Subcutaneous abdominal adipose tissue (tissue), 5 donors: ENCODE data around the gene CENPB.
A peak's percentile ranks its signal among the peaks of the same experiment; 100 is the strongest.

Experiments
- H3K27ac ChIP-seq: one replicate; pipeline ENCODE4 v1.7.0; 2013; ENCODE audit warnings: low read depth, mild to moderate bottlenecking, inconsistent platforms, low read length, moderate library complexity
- H3K27me3 ChIP-seq, 5 donors: one replicate each; pipeline ENCODE4 v1.7.0; 2013; ENCODE audit warnings: low read length in 5 of 5, inconsistent platforms in 1 of 5; ENCODE audit not compliant: control insufficient read depth in 5 of 5, insufficient read depth in 4 of 5
- H3K36me3 ChIP-seq, 5 donors: one replicate each; pipeline ENCODE4 v1.7.0; 2013; ENCODE audit warnings: low read length in 5 of 5; ENCODE audit not compliant: control insufficient read depth in 5 of 5, insufficient read depth in 5 of 5
- H3K4me1 ChIP-seq, 5 donors: one replicate each; pipeline ENCODE4 v1.7.0; 2013; ENCODE audit warnings: low read length in 5 of 5, mild to moderate bottlenecking in 3 of 5, moderate library complexity in 1 of 5; ENCODE audit not compliant: control insufficient read depth in 5 of 5, insufficient read depth in 5 of 5
- H3K4me3 ChIP-seq, 5 donors: one replicate each; pipeline ENCODE4 v1.7.0; 2013; ENCODE audit warnings: low read length in 5 of 5, low read depth in 1 of 5
- H3K9ac ChIP-seq, 5 donors: one replicate each; pipeline ENCODE4 v1.7.0; 2013; ENCODE audit warnings: low read length in 5 of 5, mild to moderate bottlenecking in 4 of 5, moderate library complexity in 3 of 5
- H3K9me3 ChIP-seq, 5 donors: one replicate each; pipeline ENCODE4 v1.7.0; 2013; ENCODE audit warnings: low read length in 5 of 5; ENCODE audit not compliant: control insufficient read depth in 5 of 5
- donor health status: healthy.
- donor health status: healthy.
- donor health status: healthy.
- donor health status: healthy.
- donor health status: healthy.

Gene CENPB

DNA sequence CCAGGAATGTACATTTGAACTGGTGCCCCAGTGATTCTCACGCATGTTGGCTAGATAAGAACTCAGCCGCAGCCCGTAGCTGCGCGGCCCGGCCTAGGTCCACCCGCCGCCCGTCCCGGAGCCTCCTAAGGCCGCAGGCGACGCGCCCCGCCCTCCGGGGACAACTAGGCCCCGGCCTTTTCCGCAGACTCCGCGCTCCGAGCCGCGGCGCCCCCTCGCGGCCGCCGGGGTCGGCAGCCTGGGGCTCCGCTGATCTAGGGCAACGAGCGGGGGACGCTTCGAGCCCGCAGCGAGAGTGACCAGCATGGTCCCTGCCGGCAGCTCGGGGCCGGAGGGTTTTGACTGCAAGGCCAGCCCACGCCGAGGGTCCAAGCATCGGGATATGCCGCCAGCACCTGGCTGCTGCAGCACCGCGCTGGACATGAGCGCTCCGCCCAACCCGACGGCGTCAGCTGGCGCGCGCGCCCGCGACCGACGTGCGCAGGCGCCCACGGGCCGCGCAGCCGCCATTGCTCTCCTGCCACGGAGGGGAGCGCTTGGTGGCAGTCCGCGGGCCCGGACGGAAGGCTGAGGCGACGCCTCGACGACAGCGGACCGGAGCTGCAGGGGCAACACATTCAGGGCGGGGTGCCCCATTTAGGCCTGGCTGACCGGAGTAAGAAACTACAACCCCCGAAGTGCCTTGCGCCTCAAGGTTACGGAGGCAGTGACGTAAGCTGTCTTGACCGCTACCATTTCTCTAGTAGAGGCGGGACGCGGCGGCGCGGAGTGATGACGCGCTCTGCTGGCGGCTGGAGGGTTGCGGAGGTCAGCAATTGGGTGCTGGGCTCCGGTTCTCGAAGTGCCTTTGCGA lies 33.7 kb upstream of the CENPB start, which contains the start of gene AP5S1:
Gene AP5S1 (plus strand): TSS at position 500 of the 853 bp plus-strand sequence. CDS start 1,571 bp downstream, outside the sequence.
- H3K9ac ChIP-seq: peak within 1 kb of the TSS; percentile 68 to 96 (median 89)
- no peaks in the 10 kb centered on the region for H3K9me3 ChIP-seq
- H3K27me3 ChIP-seq: no peaks in the 10 kb centered on the region
- peak within 1 kb of the TSS; percentile 95 for H3K27ac ChIP-seq
- H3K4me1 ChIP-seq: peaks cover 4 to 29% (median 28%) of the 10 kb centered on the region in 5 donors
- H3K4me3 ChIP-seq: peak within 1 kb of the TSS; percentile 71 to 84 (median 84)
- H3K36me3 ChIP-seq: peaks cover 4 to 35% (median 26%) of the 10 kb centered on the region in 5 donors

DNA sequence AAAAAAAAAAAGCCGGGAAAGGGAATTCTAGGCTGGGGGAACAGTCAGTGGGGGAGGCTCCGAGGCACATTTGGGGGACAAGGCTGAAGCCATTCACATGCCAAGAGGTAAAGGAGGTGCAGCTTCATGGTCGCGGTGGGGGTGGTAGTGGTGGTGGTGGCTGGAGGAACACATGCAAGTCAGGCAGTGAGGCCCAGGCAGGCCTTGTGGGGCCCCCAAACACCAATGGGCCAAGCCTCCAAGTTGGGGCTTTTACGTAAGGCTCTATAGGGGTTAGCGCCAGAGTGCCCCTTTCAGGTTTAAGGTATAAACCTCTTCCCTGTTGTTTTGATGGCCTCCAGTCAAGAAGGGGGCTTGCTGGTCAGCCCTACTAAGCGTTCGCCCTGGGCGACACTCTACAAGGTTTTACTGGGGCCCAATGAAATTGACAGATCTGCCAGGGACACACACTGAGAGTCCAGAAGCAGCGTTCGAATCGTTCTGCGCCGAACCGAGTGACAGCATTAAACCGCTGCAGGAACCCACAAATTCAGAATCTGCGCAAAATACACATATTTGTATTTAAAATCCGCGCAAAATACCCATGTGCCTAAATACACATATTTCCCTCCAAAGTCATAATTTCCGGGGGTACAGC lies 33.0 kb upstream of the CENPB start:
- Histone ChIP-seq H3K9ac (peak overlapping the region; percentile 68 to 96 (median 89)), H3K27me3 (no peaks in the 10 kb centered on the region), H3K36me3 (peaks cover 4 to 27% (median 23%) of the 10 kb centered on the region in 5 donors), H3K4me1 (peaks cover 4 to 29% (median 28%) of the 10 kb centered on the region in 5 donors), H3K27ac (peak overlapping the region; percentile 95), H3K4me3 (peak overlapping the region; percentile 26 to 84 (median 76)), H3K9me3 (no peaks in the 10 kb centered on the region)

DNA sequence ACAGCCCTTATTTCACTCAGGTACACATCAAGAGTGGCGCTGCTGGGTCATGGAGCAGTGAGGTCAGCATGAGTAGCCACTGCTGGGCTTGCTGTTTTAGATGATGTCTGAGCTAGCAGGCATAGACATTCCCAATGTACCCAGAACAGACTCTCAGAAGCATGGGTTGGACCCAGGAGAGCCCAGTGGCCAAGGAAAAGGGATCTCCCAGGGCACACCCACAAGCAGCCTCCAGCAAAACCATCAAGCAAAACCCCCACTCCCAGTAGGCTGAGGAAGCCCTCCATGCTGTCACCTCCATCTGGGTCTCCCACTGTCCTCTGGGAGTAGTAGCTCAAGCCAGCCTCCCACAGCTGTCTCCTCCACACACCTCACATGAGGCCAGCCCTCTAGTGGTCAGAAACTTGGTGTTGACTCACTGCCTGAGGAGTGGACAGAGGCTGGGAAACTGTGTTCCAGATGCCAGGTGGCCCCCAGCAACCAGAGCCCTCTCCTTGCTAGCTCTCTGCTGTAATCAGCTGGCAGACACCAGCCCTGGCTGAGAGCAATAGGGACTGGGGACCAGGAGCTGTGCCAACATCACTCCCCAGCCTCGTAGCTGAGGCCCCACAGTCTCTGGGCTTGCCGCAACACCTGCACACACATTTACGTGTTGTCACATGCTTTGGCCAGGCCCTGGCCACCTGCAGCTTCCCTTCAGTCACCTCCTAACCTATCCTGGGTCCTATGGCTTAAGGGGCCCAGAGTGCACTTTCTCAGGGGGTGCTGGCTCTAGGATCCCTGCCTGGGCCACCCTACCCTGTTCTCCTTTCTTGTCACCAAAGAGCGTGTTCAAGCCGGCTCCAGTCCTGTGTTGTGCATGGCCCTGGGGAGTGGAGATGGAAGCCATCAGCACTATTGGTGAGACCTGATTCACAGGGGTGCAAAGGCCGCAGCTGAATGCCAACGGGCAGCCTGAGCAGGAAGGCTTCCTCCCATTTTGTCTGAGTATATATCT lies 31.9 kb upstream of the CENPB start:
- peak overlapping the region; percentile 2 for H3K27ac ChIP-seq
- peaks cover 4 to 30% (median 28%) of the 10 kb centered on the region in 5 donors for H3K4me1 ChIP-seq
- H3K9ac ChIP-seq: no peak overlapping the region

DNA sequence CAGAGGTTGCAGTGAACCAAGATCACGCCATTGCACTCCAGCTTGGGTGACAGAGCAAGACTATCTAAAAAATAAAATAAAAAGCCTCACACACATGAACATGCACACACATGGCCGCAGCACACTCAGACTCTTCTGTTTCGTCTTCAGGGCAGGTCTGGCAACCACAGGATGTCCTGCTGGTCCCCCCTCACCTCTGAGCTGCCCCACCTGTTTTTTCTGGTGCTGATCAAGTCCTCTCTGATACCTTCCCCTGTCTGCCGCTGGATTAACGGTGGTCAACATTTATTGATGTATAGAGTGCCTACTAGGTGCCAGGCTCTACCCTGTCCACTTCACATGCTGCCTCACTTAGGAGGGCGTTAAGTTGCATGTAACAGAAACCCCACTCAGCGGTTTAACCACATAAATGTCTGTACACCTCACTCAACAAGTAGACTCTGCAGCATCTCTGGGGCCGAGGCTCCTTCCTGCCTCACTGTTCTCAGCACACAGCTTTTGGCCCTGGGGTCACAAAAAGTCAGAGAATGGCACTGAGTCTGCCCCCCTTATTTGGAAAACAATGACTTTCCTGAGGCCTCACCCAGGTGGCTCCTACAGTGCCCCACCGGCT lies 29.3 kb upstream of the CENPB start:
- H3K27ac ChIP-seq: no peak overlapping the region

More for the DNA sequence above, 31.9 kb upstream of the CENPB start:
- Histone ChIP-seq H3K27me3 (no peaks in the 10 kb centered on the region), H3K9me3 (no peaks in the 10 kb centered on the region), H3K4me3 (no peak overlapping the region), H3K36me3 (peaks cover 4 to 16% (median 12%) of the 10 kb centered on the region in 5 donors)

DNA sequence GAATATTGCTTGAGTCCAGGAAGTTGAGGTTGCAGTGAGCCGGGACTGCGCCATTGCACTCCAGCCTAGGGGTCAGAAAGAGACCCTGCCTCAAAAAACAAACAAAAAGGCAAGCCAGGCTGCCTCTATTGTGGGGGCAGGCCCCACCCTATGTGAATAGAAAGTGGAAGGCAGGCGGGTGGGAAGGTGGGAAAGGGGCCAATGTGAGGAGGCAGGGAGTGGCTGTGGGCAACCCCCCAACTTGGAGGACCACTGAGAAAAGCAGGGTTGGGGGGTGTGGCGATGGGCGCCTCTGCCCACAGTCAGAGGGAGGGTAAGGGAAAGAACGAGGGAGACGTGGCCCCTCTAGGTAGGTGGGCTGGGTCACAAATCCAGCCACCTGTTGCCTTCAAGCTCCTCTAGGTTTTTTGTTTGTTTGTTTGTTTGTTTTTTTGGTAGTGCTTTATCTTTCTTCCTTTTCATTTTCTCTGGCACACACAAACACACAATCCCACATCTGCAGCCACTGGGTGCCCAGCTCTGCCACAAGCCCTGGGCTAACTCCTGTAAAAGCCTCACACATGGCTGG lies 28.5 kb upstream of the CENPB start:
- peaks cover 15 to 51% (median 49%) of the 10 kb centered on the region in 5 donors for H3K4me1 ChIP-seq
- no peak overlapping the region for H3K27ac ChIP-seq
- peaks cover 0 to 3% (median 0%) of the 10 kb centered on the region in 5 donors for H3K27me3 ChIP-seq
- no peaks in the 10 kb centered on the region for H3K9me3 ChIP-seq
- H3K36me3 ChIP-seq: no peaks in the 10 kb centered on the region
- H3K9ac ChIP-seq: no peak overlapping the region
- H3K4me3 ChIP-seq: no peak overlapping the region

More for the DNA sequence above, 29.3 kb upstream of the CENPB start:
- Histone ChIP-seq H3K27me3 (peaks cover 0 to 3% (median 0%) of the 10 kb centered on the region in 5 donors), H3K9me3 (no peaks in the 10 kb centered on the region), H3K4me3 (no peak overlapping the region), H3K9ac (no peak overlapping the region), H3K36me3 (no peaks in the 10 kb centered on the region), H3K4me1 (peaks cover 12 to 45% (median 42%) of the 10 kb centered on the region in 5 donors)

DNA sequence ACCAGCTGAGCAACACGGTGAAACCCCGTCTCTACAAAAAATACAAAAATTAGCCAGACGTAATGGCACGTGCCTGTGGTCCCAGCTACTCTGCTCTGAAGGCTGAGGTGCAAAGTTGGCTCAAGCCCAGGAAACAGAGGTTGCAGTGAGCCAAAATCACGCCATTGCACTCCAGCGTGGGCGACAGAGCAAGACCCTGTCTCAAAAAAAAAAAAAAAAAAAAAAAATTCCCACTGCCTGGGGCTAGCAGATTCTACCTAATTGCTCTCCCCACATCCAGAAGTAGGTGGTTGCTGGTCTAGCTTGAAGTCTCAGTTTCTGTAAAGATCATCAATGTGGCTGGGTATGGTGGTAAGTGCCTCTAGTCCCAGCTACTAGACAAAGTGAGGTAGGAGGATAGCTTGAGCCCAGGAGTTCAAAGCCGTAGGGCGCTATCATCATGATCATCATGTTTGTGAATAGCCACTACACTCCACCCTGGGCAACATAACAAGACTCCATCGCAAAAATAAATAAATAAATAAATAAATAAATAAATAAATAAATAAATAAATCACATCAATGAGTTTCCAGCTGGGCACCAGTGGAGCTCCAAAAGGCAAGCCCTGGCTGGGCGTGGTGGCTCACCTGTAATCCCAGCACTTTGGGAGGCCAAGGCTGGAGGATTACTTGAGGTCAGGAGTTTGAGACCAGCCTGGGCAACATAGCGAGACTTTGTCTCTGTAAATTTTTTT lies 27.5 kb upstream of the CENPB start:
- Histone ChIP-seq H3K9ac (no peak overlapping the region), H3K27me3 (peaks cover 0 to 3% (median 0%) of the 10 kb centered on the region in 5 donors), H3K9me3 (no peaks in the 10 kb centered on the region), H3K27ac (no peak overlapping the region), H3K4me3 (no peak overlapping the region), H3K36me3 (no peaks in the 10 kb centered on the region), H3K4me1 (peaks cover 15 to 46% (median 42%) of the 10 kb centered on the region in 5 donors)

DNA sequence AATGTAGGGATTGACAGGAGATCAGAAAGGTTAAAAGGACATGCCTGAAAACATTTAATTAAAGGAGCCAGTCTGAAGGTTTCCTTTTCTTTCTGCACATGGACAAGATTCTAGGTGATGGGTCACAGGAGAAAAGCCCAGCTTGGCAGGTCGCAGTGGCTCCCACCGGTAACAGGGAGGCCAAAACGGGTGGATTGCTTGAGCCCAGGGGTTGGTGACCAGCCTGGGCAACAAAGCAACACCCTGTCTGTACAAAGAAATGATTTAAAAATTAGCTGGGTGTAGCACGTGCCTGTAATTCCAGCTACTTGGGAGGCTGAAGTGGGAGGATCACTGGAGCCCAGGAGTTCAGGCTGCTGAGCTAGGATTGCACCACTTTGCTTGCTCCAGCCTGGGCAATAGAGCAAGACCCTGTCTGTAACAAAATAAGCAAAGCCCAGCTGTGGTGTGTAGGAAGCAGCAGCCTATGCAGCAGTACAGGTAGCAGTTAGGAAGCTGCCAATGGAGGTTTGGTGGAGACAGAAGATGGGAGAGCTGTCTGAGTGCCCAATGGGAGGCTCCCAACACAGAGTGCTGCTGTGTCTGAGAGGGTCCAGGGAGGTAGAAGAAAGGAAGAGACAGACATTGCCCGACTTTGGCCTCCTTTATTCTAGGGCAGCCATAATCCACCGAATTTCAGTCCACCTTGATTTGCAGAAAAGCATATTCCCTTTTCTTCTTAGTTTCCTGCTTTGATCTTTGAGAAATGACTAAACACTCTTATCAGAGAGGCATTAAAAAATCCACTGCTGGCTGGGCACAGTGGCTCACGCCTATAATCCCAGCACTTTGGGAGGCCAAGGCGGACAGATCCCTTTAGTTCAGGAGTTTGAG lies 26.7 kb upstream of the CENPB start:
- H3K4me3 ChIP-seq: no peak overlapping the region
- no peaks in the 10 kb centered on the region for H3K9me3 ChIP-seq
- peaks cover 12 to 41% (median 38%) of the 10 kb centered on the region in 5 donors for H3K4me1 ChIP-seq
- H3K27ac ChIP-seq: peak overlapping the region; percentile 82
- peak overlapping the region in 1 of 5 donors; percentile 31 for H3K9ac ChIP-seq
- peaks cover 0 to 3% (median 0%) of the 10 kb centered on the region in 5 donors for H3K27me3 ChIP-seq
- no peaks in the 10 kb centered on the region for H3K36me3 ChIP-seq

DNA sequence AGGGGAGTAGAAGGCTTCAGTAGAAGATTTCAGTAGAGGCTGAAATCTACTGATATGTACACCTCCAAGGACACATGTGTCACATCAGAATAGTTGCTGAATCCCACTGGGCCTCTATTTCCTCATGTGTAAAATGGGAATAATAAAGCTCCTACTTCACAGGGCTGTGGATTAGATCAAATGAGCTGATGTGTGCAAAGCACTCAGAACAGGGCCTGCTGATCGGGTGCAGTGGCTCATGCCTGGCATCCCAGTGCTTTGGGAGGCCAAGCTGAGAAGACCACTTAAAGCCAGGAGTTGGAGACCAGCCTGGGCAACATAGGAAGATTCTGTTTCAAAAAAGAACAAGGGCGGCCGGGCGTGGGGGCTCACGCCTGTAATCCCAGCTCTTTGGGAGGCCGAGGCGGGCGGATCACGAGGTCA lies 25.7 kb upstream of the CENPB start:
- peaks cover 0 to 3% (median 0%) of the 10 kb centered on the region in 5 donors for H3K27me3 ChIP-seq
- peaks cover 17 to 48% (median 46%) of the 10 kb centered on the region in 5 donors for H3K4me1 ChIP-seq
- H3K9me3 ChIP-seq: no peaks in the 10 kb centered on the region
- peak overlapping the region in 3 of 5 donors; percentile 30 to 43 (median 38) for H3K9ac ChIP-seq
- H3K4me3 ChIP-seq: peak overlapping the region in 2 of 5 donors; percentile 4 to 22
- H3K36me3 ChIP-seq: no peaks in the 10 kb centered on the region
- peak overlapping the region; percentile 82 for H3K27ac ChIP-seq
